Activated CD4-positive, alpha-beta T cell treated with anti-CD3 and anti-CD28 coated beads, Interleukin-2, amount 50 U/mL, for 24 hours (primary cell): Measurements from ENCODE around the gene TNS3.

Source experiments
- DNase-seq, 2 donors: peaks; one replicate each; pipeline ENCODE4 v3.0.0-alpha.2; 2020; ENCODE audit warnings: low read depth in 1 of 2, low spot score in 1 of 2

TNS3 gene

DNA sequence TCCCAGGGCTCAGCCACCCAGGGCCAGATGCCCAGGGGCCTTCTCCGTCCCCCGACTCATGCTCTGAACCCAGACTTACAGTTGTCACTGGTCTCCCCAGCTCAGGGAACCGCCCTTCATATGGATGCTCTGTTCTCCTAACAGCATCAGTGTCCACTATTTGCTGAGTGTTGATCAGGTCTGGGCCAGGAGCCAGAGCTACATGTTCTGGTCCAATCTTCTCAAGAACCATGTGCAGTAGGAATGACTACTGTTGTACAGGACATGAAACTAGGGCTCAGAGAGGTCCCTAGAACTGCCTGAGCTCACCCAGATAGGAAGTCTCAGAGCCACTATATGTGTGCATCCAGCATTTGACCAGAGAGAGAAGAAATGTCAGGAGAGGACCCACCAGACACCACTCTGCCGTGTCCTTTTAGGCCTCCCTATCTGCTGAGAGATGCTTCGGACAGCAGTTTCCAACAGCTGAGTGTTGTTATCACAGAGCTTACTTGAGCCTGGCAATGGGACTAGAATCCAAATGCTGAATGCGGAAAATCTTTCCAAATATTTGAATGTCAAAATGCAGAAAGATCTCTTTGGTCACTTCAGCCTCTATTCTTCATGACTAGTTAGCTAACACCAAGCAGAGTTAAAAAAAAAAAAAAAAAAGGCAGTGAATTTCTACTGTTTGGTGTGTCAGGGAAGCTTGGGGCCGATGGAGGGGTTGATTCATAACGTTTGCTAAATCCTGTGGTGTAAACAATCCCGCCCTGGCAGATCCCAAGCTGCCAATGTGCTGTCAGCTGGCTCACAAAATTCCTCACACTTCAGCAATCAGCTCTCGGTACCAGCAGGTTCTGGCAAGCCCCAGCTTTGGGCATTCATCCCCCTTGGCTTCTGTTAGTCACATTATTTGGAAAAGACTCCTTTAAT, 246.1 kb downstream of the TNS3 start:
- no peak for DNase-seq

- DNase-seq = no peak
These were observed 246.8 kb downstream of the TNS3 start for GRCh38 chr7:47335071-47335470.

- no peak for DNase-seq
These were observed 248.0 kb downstream of the TNS3 start for GRCh38 chr7:47333959-47334358.

- DNase-seq = no peak
These were observed 248.4 kb downstream of the TNS3 start for GRCh38 chr7:47333554-47333887.

DNA sequence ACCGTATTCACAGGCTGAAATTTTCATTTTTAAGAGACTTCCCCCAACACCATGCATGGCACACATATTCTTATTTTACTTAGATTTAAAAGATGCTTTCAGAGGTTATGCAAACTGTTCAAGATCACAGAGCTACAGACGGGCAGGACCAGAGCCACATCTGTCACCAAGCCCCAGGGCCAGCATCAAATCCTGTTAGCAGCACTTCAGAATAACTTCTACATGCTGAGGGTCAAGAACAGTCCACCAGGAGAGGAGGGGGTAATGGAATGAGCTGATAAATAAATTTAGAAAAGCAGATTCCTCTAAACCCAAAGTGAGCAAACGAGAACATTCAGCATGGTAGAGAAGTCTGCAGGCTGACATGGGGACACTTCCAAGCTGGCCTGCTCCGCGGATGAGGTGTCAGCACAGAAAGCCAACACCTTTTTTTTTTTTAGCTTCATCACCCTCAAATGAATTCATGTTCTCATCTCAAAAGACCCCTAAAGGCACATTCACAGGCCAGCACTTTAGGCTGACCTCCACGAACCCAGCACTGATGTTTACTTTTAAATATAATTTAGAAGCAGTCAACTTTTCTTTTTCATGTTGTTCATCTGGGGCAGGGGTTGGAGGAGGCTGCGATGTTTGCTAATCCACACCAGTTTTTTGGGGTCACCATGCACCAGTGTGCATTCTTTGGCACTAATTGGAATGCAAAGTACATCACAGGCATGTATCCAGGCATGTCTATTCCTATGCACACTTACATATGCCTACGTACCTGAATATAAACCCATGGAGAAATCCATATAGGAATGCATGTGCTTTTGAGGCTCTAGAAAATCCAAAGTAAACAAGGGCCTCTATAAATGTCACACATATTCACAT, 249.0 kb downstream of the TNS3 start:
- no peak for DNase-seq

DNA sequence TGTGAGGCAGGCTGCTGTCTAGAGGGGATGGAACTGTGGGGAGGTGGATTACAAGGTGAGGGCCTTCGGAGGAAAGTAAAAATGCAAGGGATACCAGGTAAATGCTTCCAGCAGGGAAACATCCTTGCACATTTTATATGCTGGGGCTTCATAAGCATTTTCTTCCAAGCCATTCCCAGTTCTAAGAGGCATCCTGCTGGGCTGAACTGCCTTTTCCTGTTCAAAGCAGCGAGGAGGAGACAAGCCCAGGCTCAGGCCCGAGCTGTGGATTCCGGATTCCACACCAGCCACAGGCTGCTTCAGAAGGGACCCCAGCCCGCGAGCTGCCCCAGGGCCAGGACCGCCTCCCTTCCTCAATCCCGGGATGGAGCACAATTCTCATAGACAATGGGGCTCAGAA, 249.7 kb downstream of the TNS3 start:
- DNase-seq = no peak

DNA sequence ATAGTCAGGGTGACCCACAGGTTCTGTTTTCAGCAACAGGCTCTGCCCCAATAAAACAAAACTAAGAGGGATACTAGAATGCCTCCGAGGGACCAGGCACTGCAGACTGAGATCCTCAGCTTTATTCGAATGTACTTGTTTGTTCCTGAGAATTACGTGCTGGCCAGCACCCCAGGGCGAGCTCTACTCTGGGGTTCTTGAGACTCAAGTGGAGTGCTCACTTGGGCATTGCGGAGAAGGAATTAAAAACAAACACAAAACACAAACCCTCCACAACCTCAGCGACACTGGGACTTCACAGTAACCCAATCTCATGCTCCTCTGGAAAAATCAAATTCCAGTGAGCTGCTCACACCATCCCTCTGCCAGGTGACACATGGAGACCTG, 250.7 kb downstream of the TNS3 start:
- DNase-seq = no peak

DNA sequence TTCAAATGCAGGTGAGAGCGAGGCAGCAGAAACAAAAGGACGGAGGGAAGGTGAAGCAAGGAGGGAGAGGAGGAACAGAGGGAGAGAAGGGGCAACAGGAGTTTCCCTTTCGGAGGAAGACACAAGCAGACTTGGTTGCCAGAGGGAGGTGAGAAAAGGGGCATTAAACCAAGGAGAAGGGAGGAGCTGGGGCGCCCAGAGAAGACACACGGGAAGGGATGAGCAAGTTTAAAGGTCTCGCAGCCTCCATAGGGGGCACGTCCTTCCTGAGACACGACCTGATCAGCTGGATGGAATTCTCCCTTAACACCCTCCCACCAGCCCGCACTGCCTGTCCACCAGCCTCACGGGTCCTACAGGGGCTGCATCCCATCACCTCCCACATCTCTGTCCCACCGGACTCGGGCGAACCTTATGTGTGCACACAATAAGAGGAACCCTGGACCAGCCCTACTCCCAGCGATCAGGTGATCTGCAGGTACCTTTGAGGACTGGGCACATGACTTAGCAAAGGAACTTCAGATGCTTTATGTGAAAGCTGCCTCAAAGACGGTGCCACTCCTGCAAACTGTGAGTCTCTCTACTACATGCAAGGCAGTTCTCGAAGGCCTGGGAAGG, 251.2 kb downstream of the TNS3 start:
- DNase-seq = no peak

GRCh38 chr7:47330026-47330425, 251.9 kb downstream of the TNS3 start:
- DNase-seq = no peak

DNA sequence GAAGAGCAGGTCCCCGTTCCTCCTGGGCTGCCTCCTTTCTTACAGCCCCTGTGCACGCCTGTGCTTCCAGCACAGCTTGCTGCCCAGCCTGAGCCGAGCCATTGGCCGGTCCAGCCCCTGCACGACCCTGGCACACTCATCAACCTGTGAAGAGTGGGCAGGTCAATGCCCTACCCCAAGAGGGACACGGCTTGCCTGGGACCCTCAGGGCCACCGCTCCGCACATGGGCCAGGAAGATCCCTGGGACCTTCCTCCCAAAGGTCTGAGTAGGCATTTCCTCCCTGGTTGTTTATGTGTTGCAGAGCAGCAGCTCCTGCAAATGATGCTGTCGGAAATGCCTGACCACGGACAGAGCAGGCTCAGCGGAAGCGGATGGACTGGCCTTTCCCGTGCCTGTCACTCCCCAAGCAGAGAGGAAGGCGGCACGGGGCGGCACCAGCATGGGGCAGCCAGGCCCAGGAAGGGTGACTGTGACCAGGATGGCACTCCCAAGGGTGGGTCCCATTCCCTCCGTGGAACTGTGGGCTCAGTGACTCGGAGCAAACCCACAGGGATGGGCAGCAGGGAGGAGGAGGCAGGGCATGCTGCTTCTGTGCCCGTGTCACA, 252.5 kb downstream of the TNS3 start:
- no peak for DNase-seq

GRCh38 chr7:47328392-47329319, 253.3 kb downstream of the TNS3 start:
- no peak for DNase-seq

- no peak for DNase-seq
These were observed 254.1 kb downstream of the TNS3 start for GRCh38 chr7:47327698-47328391.

DNA sequence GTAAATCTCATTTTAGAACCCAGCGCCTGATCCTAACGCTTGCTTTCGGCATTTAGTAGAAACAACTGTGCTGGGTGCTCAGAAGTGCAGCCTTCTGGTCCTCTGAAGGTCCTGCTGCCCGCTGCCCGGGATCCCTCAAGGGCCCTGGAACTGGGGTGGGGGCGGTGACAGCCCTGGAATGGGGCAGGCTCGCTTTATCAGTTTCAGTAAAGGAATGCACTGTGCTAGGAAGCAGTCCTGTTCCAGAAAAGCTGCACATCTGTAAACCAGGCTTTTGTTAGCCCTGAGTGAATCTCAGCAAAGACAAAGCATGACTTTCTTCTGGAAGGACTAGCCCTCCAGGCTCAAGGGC, 254.6 kb downstream of the TNS3 start:
- no peak for DNase-seq

DNA sequence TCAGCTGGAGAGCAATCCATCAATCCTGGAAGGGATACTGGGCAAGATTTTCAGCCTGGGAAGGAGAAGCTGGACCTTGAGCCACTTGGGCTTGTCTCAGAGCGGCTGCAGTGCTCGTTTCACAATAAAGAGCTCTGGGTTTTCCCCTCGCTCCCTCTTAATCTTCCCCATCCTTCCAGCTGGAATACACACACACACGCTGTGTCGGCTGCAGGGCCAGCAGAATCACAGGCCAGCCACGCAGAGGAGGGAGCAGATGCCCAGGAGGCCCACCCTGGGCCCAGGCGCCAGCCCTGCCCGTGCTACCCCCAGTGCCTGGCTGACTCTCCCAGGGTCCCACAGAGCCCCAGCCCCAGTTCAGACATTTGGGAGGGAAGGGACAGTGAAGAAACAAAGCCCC, 255.1 kb downstream of the TNS3 start:
- DNase-seq = no peak

- DNase-seq = no peak
These were observed 255.7 kb downstream of the TNS3 start for GRCh38 chr7:47326220-47326619.

- no peak for DNase-seq
These were observed 256.6 kb downstream of the TNS3 start for GRCh38 chr7:47325337-47325736.

- DNase-seq = no peak
These were observed 258.0 kb downstream of the TNS3 start for GRCh38 chr7:47323904-47324303.

- DNase-seq = no peak
These were observed 259.2 kb downstream of the TNS3 start for GRCh38 chr7:47322731-47323130.

GRCh38 chr7:47320296-47320695, 261.6 kb downstream of the TNS3 start:
- DNase-seq = no peak
